Small intestine (tissue), 7 donors: Measurements from ENCODE around the gene PLEKHD1. TPM values are rescaled to one million over a fixed set of nuclear protein-coding genes. Genes with fewer than 3 reads are reported as not detected.

Experiments
- DNase-seq, 2 donors: peaks; one replicate each; pipeline versions ENCODE4 v3.0.0 to v3.0.0-alpha.2; 2013
- FAIRE-seq: peaks from 2 replicates; lab custom pipeline; 2012; peaks lifted over from hg19 to GRCh38; lab: Jason Lieb, UNC
- H3K27ac ChIP-seq, 3 donors: one replicate each; pipeline ENCODE4 v1.5.1; 2013; ENCODE audit warnings: low read length in 2 of 3, mild to moderate bottlenecking in 2 of 3, control low read depth in 1 of 3, inconsistent platforms in 1 of 3, low read depth in 1 of 3, moderate library complexity in 1 of 3
- H3K27me3 ChIP-seq, 3 donors: one replicate each; pipeline ENCODE4 v1.6.1; 2013; ENCODE audit warnings: low read length in 3 of 3, inconsistent platforms in 1 of 3; ENCODE audit not compliant: control insufficient read depth in 3 of 3, insufficient read depth in 3 of 3
- H3K36me3 ChIP-seq, 3 donors: one replicate each; pipeline ENCODE4 v1.6.1; 2013; ENCODE audit warnings: low read length in 3 of 3, inconsistent platforms in 1 of 3, low read depth in 1 of 3, mild to moderate bottlenecking in 1 of 3, moderate library complexity in 1 of 3; ENCODE audit not compliant: control insufficient read depth in 3 of 3, insufficient read depth in 2 of 3
- H3K4me1 ChIP-seq, 3 donors: one replicate each; pipeline ENCODE4 v1.6.1; 2013; ENCODE audit warnings: low read length in 2 of 3, inconsistent platforms in 1 of 3, low read depth in 1 of 3, mild to moderate bottlenecking in 1 of 3, moderate library complexity in 1 of 3; ENCODE audit not compliant: control insufficient read depth in 3 of 3, insufficient read depth in 2 of 3
- H3K4me3 ChIP-seq, 3 donors: one replicate each; pipeline ENCODE4 v1.5.1; 2013; ENCODE audit warnings: low read length in 3 of 3, control low read depth in 1 of 3, inconsistent platforms in 1 of 3, low read depth in 1 of 3, mild to moderate bottlenecking in 1 of 3, moderate library complexity in 1 of 3
- H3K9me3 ChIP-seq, 2 donors: one replicate each; pipeline ENCODE4 v1.6.1; 2013; ENCODE audit warnings: low read depth in 1 of 2, low read length in 1 of 2; ENCODE audit not compliant: control insufficient read depth in 2 of 2, insufficient read depth in 1 of 2
- WGBS, 3 donors: extraction: QIAGEN DNeasy Blood & Tissue Kit; methylation state at CpG; one replicate each; pipeline ENCODE4 v1.1.7; 2013; 5-methylcytosine and 5-hydroxymethylcytosine counted together
- polyA plus RNA-seq, 4 donors: library from polyadenylated mRNA; stranded (reverse) in 3 of 4; unstranded in 1 of 4; fragments of 200-250 nt in 3 of 4; fragments of 120-200 nt in 1 of 4; gene quantifications; one replicate each; pipeline versions ENCODE4 v1.2.1 to v1.2.3, GENCODE V29; 2013
- donor health status: healthy with polysubstance abuse.
- donor health status: control.
- donor health status: control.
- donor health status: Bipolar disorder and iron deficiency.
- donor health status: healthy.

PLEKHD1 gene
- polyA plus RNA-seq, 4 donors, result under 0.01 to 0.04 (median 0.03) TPM; not detected in 1

DNA sequence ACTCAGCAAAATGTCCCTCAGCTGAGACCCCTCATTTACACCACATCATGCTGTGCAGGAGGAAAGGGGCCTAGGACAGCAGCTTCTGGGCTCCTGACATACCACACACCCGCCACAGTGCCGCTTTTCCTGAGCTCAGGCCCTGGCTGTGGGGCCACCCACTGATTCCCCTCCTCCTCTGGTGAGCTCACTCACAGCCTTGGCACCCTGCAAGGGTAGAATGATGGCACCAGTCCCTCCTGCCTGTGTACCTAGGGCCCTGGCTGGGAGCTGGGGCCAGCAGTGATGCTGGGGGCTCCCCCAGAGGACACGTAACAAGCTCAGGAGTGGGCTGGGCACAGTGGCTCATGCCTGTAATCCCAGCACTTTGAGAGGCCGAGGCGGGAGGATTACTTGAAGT is 44.4 kb downstream of the PLEKHD1 start:
- DNase-seq, result no peak
- no peaks in the 10 kb centered on the region for H3K4me1 ChIP-seq
- no peaks in the 10 kb centered on the region for H3K27me3 ChIP-seq
- no peak overlapping the region for H3K4me3 ChIP-seq
- no peak overlapping the region for H3K27ac ChIP-seq
- WGBS, 3 donors, result 88 to 92% (median 89%) methylated on average over 5 of the region's 5 CpGs
- no peaks in the 10 kb centered on the region for H3K36me3 ChIP-seq
- no peaks in the 10 kb centered on the region for H3K9me3 ChIP-seq
- no peak for FAIRE-seq

DNA sequence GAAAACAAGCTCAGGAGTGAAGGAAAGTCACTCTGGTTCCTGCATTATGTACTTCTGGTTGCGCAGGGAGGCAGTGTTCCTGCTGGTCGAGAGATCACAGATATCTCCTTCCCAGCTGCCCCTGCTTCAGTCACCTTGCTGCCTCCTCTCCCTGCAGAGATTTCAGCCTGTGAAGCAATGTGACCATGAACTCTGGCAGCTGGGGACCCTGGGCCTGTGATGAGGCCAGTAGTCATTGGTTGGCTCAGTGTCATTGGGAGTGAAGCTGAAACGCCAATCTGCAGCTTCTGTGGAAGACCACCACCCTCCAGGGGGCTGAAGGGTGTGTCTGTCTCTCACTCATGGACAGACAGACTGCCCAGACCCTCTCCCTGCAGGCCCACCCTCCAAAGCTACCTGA is 45.0 kb downstream of the PLEKHD1 start:
- DNase-seq (no peak), FAIRE-seq (no peak)
- no peak overlapping the region for H3K27ac ChIP-seq
- H3K4me1 ChIP-seq, result no peaks in the 10 kb centered on the region
- no peak overlapping the region for H3K4me3 ChIP-seq
- no peaks in the 10 kb centered on the region for H3K36me3 ChIP-seq
- H3K27me3 ChIP-seq, result no peaks in the 10 kb centered on the region
- no peaks in the 10 kb centered on the region for H3K9me3 ChIP-seq
- WGBS, 3 donors, result 87% methylated on average over 3 of the region's 3 CpGs

GRCh38 chr14:69530095-69530494 is 45.6 kb downstream of the PLEKHD1 start:
- no peak overlapping the region for H3K27ac ChIP-seq
- no peaks in the 10 kb centered on the region for H3K36me3 ChIP-seq
- H3K4me1 ChIP-seq, result no peaks in the 10 kb centered on the region
- no peak overlapping the region for H3K4me3 ChIP-seq
- DNase-seq, result no peak
- WGBS, 3 donors, result 31 to 52% (median 32%) methylated on average over 4 of the region's 4 CpGs
- H3K27me3 ChIP-seq, result no peaks in the 10 kb centered on the region
- FAIRE-seq, result no peak
- H3K9me3 ChIP-seq, result no peaks in the 10 kb centered on the region

- no peak for FAIRE-seq
- H3K27ac ChIP-seq, result no peak overlapping the region
- no peak for DNase-seq
- WGBS, 3 donors, result 83 to 88% (median 84%) methylated on average over 3 of the region's 3 CpGs
- H3K36me3 ChIP-seq, result no peaks in the 10 kb centered on the region
- no peak overlapping the region for H3K4me3 ChIP-seq
- no peaks in the 10 kb centered on the region for H3K9me3 ChIP-seq
- H3K27me3 ChIP-seq, result no peaks in the 10 kb centered on the region
- no peaks in the 10 kb centered on the region for H3K4me1 ChIP-seq
Observed at GRCh38 chr14:69531135-69531534, 46.6 kb downstream of the PLEKHD1 start.

DNA sequence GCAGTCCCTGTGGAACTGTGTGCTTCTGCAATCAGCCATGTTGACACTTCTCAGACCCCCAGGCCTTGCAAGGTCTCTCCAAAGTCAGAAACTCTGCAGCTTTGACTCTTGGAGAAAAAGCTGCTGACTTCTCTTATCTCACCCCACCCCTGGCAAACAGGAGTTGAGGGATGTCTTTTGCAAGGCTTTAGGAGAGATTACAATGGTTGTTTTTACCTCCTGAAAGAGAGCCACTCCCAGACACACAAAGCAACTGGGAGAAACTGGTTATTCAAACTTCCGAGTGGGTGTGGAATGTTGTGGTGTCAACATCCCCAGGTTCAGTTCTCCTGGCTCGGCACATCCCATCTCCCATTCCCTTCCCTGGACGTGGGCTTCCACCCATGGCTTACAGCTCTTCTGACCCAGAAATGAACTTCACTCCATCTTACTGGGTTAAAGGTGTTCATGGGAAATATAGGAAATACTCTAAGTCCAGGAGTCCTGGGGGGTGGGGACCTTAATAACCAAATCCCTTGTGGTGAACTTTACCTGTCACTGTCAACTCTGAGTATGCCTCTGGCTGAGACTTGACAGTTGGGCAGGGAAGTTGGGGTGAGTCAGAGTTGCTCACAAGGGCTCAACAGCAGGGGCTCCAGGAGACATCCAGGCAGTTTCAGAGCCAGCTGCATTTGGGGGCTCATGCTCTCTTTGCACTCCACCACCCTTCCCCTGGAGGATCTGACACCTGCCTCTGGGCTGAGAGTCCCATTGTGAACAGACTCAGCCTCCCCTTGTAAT is 48.2 kb downstream of the PLEKHD1 start:
- Histone ChIP-seq H3K36me3 (no peaks in the 10 kb centered on the region), H3K27ac (no peak overlapping the region), H3K27me3 (no peaks in the 10 kb centered on the region), H3K4me1 (no peaks in the 10 kb centered on the region), H3K4me3 (no peak overlapping the region), H3K9me3 (no peaks in the 10 kb centered on the region)
- peak in 1 of 2 donors; percentile 23 for DNase-seq
- 27 to 48% (median 29%) methylated on average over 3 of the region's 3 CpGs for WGBS, 3 donors
- no peak for FAIRE-seq

GRCh38 chr14:69535230-69535848 is 50.8 kb downstream of the PLEKHD1 start:
- DNase-seq, result peak; percentile 40 to 51
- no peaks in the 10 kb centered on the region for H3K4me1 ChIP-seq
- no peak overlapping the region for H3K27ac ChIP-seq
- 3 to 5% (median 5%) methylated on average over 4 of the region's 4 CpGs for WGBS, 3 donors
- H3K4me3 ChIP-seq, result no peak overlapping the region
- FAIRE-seq, result no peak
- no peaks in the 10 kb centered on the region for H3K36me3 ChIP-seq
- no peaks in the 10 kb centered on the region for H3K27me3 ChIP-seq
- H3K9me3 ChIP-seq, result no peaks in the 10 kb centered on the region

GRCh38 chr14:69536971-69537370 is 52.4 kb downstream of the PLEKHD1 start:
- FAIRE-seq, result no peak

GRCh38 chr14:69537900-69538299 is 53.4 kb downstream of the PLEKHD1 start:
- Histone ChIP-seq H3K36me3 (no peaks in the 10 kb centered on the region), H3K4me1 (no peaks in the 10 kb centered on the region), H3K4me3 (no peak overlapping the region), H3K9me3 (no peaks in the 10 kb centered on the region), H3K27ac (no peak overlapping the region), H3K27me3 (peaks cover 0 to under 1% (median 0%) of the 10 kb centered on the region in 3 donors)
- FAIRE-seq, result no peak
- DNase-seq, result no peak
- WGBS, 3 donors, result 58 to 85% (median 71%) methylated on average over 1 of the region's 1 CpG

More at GRCh38 chr14:69536971-69537370, 52.4 kb downstream of the PLEKHD1 start:
- no peaks in the 10 kb centered on the region for H3K27me3 ChIP-seq
- H3K4me1 ChIP-seq, result no peaks in the 10 kb centered on the region
- H3K36me3 ChIP-seq, result no peaks in the 10 kb centered on the region
- no peaks in the 10 kb centered on the region for H3K9me3 ChIP-seq
- H3K27ac ChIP-seq, result no peak overlapping the region
- no peak overlapping the region for H3K4me3 ChIP-seq
- DNase-seq, result no peak
